Heart right ventricle (tissue), 16 donors: Measurements from ENCODE around the gene MLXIPL. TPM values are rescaled to one million over a fixed set of nuclear protein-coding genes. Genes with fewer than 3 reads are reported as not detected.

Experiments used
- ATAC-seq, 8 donors: fragments of 200-7000 bp; cut with Tn5 transposase; one replicate each; pipeline ENCODE4 v1.9.1; 2020; ENCODE audit warnings: mild to moderate bottlenecking in 8 of 8, moderate library complexity in 8 of 8, moderate number of reproducible peaks in 1 of 8
- DNase-seq, 2 donors: peaks; one replicate each; pipeline ENCODE4 v3.0.0-alpha.2; 2020
- H3K27ac ChIP-seq, 10 donors: fragments of 200-600 bp; sonication (generic) in 2 of 10; one replicate each; pipeline versions ENCODE4 v1.5.0 to v1.8.0; 2020 to 2022; ENCODE audit warnings: mild to moderate bottlenecking in 3 of 10
- H3K27me3 ChIP-seq, 7 donors: fragments of 200-600 bp; one replicate each; pipeline ENCODE4 v1.8.0; 2021 to 2022; ENCODE audit warnings: mild to moderate bottlenecking in 2 of 7
- H3K36me3 ChIP-seq, 9 donors: fragments of 200-600 bp; sonication (generic) in 1 of 9; one replicate each; pipeline versions ENCODE4 v1.5.0 to v1.8.0; 2020 to 2022; ENCODE audit warnings: mild to moderate bottlenecking in 2 of 9
- H3K4me1 ChIP-seq, 9 donors: fragments of 200-600 bp; sonication (generic) in 1 of 9; one replicate each; pipeline versions ENCODE4 v1.5.0 to v1.8.0; 2020 to 2022; ENCODE audit warnings: mild to moderate bottlenecking in 4 of 9
- H3K4me3 ChIP-seq, 10 donors: fragments of 200-600 bp; sonication (generic) in 2 of 10; one replicate each; pipeline versions ENCODE4 v1.5.0 to v1.8.0; 2020 to 2022; ENCODE audit warnings: mild to moderate bottlenecking in 7 of 10, moderate library complexity in 2 of 10
- H3K9me3 ChIP-seq, 11 donors: fragments of 200-600 bp in 10 of 11; sonication (generic) in 2 of 11; one replicate each; pipeline versions ENCODE4 v1.5.0 to v1.8.0; 2013 to 2022; ENCODE audit warnings: mild to moderate bottlenecking in 2 of 11, control low read depth in 1 of 11, moderate library complexity in 1 of 11
- CTCF ChIP-seq, 9 donors: fragments of 200-600 bp; sonication (generic) in 2 of 9; IDR thresholded peaks; one replicate each; pipeline versions ENCODE4 v1.5.0 to v1.8.0; 2021 to 2022; ENCODE audit warnings: antibody characterized with exemption in 9 of 9, mild to moderate bottlenecking in 5 of 9, moderate library complexity in 1 of 9
- WGBS, 2 donors: extraction: QIAGEN DNeasy Blood & Tissue Kit; methylation state at CpG; one replicate each; pipeline ENCODE4 v1.1.7; 2013; ENCODE audit warnings: inconsistent platforms in 1 of 2; 5-methylcytosine and 5-hydroxymethylcytosine counted together
- intact Hi-C, 10 donors: fragments of 100-400 bp; cut with DNase I; formaldehyde crosslinking; loops; one replicate each; pipeline versions ENCODE4 v1.11.1 to v1.14.2; 2022
- polyA plus RNA-seq, 2 donors: library from polyadenylated mRNA; stranded (reverse); fragments of 200-250 nt; gene quantifications; one replicate each; pipeline ENCODE4 v1.2.3, GENCODE V29; 2013
- total RNA-seq, 10 donors: library from RNA; stranded (reverse); fragmentation: NEBNext Ultra II Directional in 3 of 10; extraction: Animal tissue kit (Norgen Biotek cat#: 25700) in 3 of 10; gene quantifications; one replicate each; pipeline versions ENCODE4 v1.2.1 to v1.2.4, GENCODE V29; 2021 to 2023
- donor health status: Arrhythmogenic right ventricular cardiomyopathy.
- donor health status: ischemic (EF 13 %, LVEDD 7.1; RV severe dilation, severe dysfunction).
- donor health status: healthy with polysubstance abuse.
- donor health status: DM: no; HTN: yes; CAD: no.
- donor health status: DM: no; HTN: no; CAD: no.
- donor health status: ischemic (EF 25% LVEDD 6.9; RV normal size, moderate dysfunction).
- donor health status: ischemic (EF 25% LVEDD 5.7; RV mildly dilated, moderate dysfunction).
- donor health status: healthy.
- donor health status: DM: yes; HTN: yes; CAD: no.
- donor health status: Ischemic cardiomyopathy.
- donor health status: ischemic (EF 35%, LVEDD 5.7; RV mildly dilated, moderate dysfunction).
- donor health status: nonischemic (EF 11% LVEDD 7.7; RV severe dilation, severe dysfunction).
- donor health status: DM: yes; HTN: yes; CAD: no.
- donor health status: PGD.
- donor health status: ischemic (EF 29% LVEDD 5.4; RV normal size, mild dysfunction).
- donor health status: nonischemic (EF 23%, LVEDD 6.1; RV moderate dilation, normal function).

MLXIPL gene
- total and polyA plus RNA-seq, 12 donors: 0.28 to 22.8 (median 2.4) TPM; not detected in 2

- H3K36me3 ChIP-seq: no peaks in the 10 kb centered on the region
- 17 to 21% methylated on average over 1 of the region's 1 CpG for WGBS, 2 donors
- intact Hi-C loops: no loop called here
- no peaks in the 10 kb centered on the region for H3K9me3 ChIP-seq
- H3K4me3 ChIP-seq: no peak overlapping the region
- peaks cover 0 to 79% (median 59%) of the 10 kb centered on the region in 7 donors for H3K27me3 ChIP-seq
- ATAC-seq (no peak), DNase-seq (no peak)
- H3K27ac ChIP-seq: no peak overlapping the region
- H3K4me1 ChIP-seq: peaks cover 0 to 8% (median 0%) of the 10 kb centered on the region in 9 donors
- TF ChIP-seq CTCF (IDR thresholded peaks at IDR 0.05): no peak
Measured at GRCh38 chr7:73631558-73631957, 7.2 kb upstream of the MLXIPL start.

DNA sequence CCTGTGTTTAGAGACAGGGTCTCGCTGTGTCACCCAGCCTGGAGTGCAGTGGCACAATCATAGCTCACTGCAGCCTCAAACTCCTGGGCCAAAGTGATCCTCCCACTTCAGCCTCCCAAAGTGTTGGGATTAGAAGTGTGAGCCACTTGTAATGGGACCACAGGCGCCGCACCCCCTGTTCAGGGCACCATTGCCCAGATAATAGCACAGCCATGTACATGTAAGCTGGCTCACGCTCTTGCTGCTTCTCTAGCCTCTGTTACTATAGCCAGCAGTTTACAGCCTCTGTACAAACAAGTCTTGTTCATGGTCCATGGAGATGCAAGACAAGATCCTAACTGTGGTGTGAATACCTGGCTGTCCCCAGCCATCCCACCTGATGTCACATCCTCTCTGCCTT is 4.2 kb upstream of the MLXIPL start:
- no peak for TF ChIP-seq CTCF (IDR thresholded peaks at IDR 0.05)
- Histone ChIP-seq H3K36me3 (no peaks in the 10 kb centered on the region), H3K4me1 (peaks cover 0 to 13% (median 10%) of the 10 kb centered on the region in 9 donors), H3K27ac (no peak overlapping the region), H3K27me3 (peaks cover 5 to 92% (median 76%) of the 10 kb centered on the region in 7 donors), H3K4me3 (no peak overlapping the region), H3K9me3 (no peaks in the 10 kb centered on the region)
- intact Hi-C loops: no loop called here
- DNase-seq (no peak), ATAC-seq (no peak)
- WGBS, 2 donors: 86 to 91% methylated on average over 3 to 4 of the region's 4 CpGs

- intact Hi-C loops: no loop called here
- H3K4me3 ChIP-seq: no peak overlapping the region
- H3K27me3 ChIP-seq: peaks cover 8 to 91% (median 83%) of the 10 kb centered on the region in 7 donors
- no peaks in the 10 kb centered on the region for H3K9me3 ChIP-seq
- TF ChIP-seq CTCF (IDR thresholded peaks at IDR 0.05): no peak
- no peaks in the 10 kb centered on the region for H3K36me3 ChIP-seq
- ATAC-seq (no peak), DNase-seq (no peak)
- H3K4me1 ChIP-seq: peaks cover 0 to 22% (median 20%) of the 10 kb centered on the region in 9 donors
- 17 to 30% methylated on average over 3 of the region's 3 CpGs for WGBS, 2 donors
- no peak overlapping the region for H3K27ac ChIP-seq
Measured at GRCh38 chr7:73626814-73627213, 2.5 kb upstream of the MLXIPL start.

DNA sequence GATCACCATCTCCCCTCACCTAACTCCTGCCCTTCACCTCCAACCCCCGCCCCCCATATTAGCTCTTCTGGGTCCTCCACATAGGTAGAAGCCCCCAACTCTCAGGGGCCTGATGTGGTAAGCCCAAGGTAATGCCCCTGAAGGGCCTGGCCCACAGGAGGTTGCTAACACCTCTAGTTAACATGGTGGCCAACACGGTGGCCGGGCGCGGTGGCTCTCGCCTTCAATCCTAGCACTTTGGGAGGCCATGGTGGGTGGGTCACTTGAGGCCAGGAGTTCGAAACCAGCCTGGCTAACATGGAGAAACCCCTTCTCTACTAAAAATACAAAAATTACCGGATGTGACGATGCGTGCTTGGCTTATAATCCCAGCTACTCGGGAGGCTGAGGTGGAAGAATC is 954 bp upstream of the MLXIPL start:
- H3K27ac ChIP-seq: no peak overlapping the region
- no peak for TF ChIP-seq CTCF (IDR thresholded peaks at IDR 0.05)
- DNase-seq: no peak
- H3K4me3 ChIP-seq: no peak overlapping the region
- intact Hi-C loops: no loop called here
- 96 to 97% methylated on average over 11 of the region's 11 CpGs for WGBS, 2 donors
- peaks cover 8 to 94% (median 88%) of the 10 kb centered on the region in 7 donors for H3K27me3 ChIP-seq
- no peaks in the 10 kb centered on the region for H3K9me3 ChIP-seq
- no peak for ATAC-seq
- H3K36me3 ChIP-seq: no peaks in the 10 kb centered on the region
- H3K4me1 ChIP-seq: peaks cover 0 to 22% (median 20%) of the 10 kb centered on the region in 9 donors
